ENCODE results near the gene MTMR1.

DNA sequence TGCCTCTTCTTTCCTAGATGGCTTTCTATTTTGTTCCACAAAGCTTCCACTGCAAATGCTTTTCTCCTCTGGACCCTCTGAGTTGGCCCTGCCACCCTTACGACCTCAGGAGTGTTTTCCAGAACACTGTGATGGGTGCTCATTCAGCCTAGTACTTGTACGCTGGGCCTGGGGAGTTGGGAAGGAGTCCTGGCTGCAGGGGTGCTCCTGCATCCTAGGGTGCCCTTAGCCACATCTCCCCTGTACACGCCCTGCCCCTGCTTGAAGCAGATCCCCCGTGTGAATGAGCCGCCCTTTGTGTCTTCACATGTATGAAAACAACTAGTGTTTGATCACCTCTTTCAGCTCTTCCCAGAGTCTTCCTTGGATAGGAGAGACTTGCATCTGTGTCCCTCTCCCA, 64.2 kb downstream of the MTMR1 start:
- TF ChIP-seq TAF1 (IDR thresholded peaks at IDR 0.05; ENCODE audit: low read depth) (no peak), RAD21 (conservative IDR thresholded peaks at IDR 0.05) (no peak), POLR2AphosphoS5 (IDR thresholded peaks at IDR 0.05) (no peak), EZH2 (IDR thresholded peaks at IDR 0.05; ENCODE audit: borderline replicate concordance, insufficient read depth, low read length, poor library complexity, severe bottlenecking) (no peak), MXI1 (conservative IDR thresholded peaks at IDR 0.05; ENCODE audit: poor library complexity, severe bottlenecking) (no peak)
- TF ChIP-seq, protein P1, sequence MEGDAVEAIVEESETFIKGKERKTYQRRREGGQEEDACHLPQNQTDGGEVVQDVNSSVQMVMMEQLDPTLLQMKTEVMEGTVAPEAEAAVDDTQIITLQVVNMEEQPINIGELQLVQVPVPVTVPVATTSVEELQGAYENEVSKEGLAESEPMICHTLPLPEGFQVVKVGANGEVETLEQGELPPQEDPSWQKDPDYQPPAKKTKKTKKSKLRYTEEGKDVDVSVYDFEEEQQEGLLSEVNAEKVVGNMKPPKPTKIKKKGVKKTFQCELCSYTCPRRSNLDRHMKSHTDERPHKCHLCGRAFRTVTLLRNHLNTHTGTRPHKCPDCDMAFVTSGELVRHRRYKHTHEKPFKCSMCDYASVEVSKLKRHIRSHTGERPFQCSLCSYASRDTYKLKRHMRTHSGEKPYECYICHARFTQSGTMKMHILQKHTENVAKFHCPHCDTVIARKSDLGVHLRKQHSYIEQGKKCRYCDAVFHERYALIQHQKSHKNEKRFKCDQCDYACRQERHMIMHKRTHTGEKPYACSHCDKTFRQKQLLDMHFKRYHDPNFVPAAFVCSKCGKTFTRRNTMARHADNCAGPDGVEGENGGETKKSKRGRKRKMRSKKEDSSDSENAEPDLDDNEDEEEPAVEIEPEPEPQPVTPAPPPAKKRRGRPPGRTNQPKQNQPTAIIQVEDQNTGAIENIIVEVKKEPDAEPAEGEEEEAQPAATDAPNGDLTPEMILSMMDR (IDR thresholded peaks at IDR 0.05; ENCODE audit: poor library complexity, severe bottlenecking), result no peak

All from neural cell (in vitro differentiated cells).